GM23248 (cell line): Measurements from ENCODE around the gene EXOG. TPM values are rescaled to one million over a fixed set of nuclear protein-coding genes. Genes with fewer than 3 reads are reported as not detected.

Experiments used
- DNase-seq: peaks from one replicate; pipeline ENCODE4 v3.0.0-alpha.2; 2015
- H2AFZ ChIP-seq: fragments of 200-600 bp; sonication (generic); 2 replicates; pipeline ENCODE4 v1.6.1; 2016; ENCODE audit warnings: antibody characterized with exemption
- H3F3A ChIP-seq: fragments of 200-600 bp; sonication (generic); 2 replicates; pipeline ENCODE4 v1.6.1; 2016; ENCODE audit warnings: mild to moderate bottlenecking, antibody characterized with exemption, mixed run types; ENCODE audit not compliant: insufficient read depth
- H3K27ac ChIP-seq: fragments of 200-600 bp; sonication (generic); 2 replicates; pipeline ENCODE4 v1.5.1; 2016; ENCODE audit warnings: mild to moderate bottlenecking
- H3K27me3 ChIP-seq: fragments of 200-600 bp; sonication (generic); replicated peaks from 2 replicates; pipeline ENCODE4 v1.6.1; 2016; ENCODE audit warnings: mild to moderate bottlenecking; ENCODE audit not compliant: insufficient read depth
- H3K36me3 ChIP-seq: fragments of 200-600 bp; sonication (generic); 2 replicates; pipeline ENCODE4 v1.6.1; 2016; ENCODE audit warnings: low read depth, mild to moderate bottlenecking
- H3K4me1 ChIP-seq: fragments of 200-600 bp; sonication (generic); 2 replicates; pipeline ENCODE4 v1.6.1; 2016; ENCODE audit warnings: mild to moderate bottlenecking; ENCODE audit not compliant: insufficient read depth
- H3K4me2 ChIP-seq: fragments of 200-600 bp; sonication (generic); one replicate; pipeline ENCODE4 v1.6.1; 2016; ENCODE audit warnings: mild to moderate bottlenecking; ENCODE audit not compliant: unreplicated experiment
- H3K4me3 ChIP-seq: fragments of 200-600 bp; sonication (generic); 2 replicates; pipeline ENCODE4 v1.5.1; 2016; ENCODE audit warnings: mild to moderate bottlenecking
- H3K79me2 ChIP-seq: fragments of 200-600 bp; sonication (generic); 2 replicates; pipeline ENCODE4 v1.6.1; 2016; ENCODE audit warnings: mild to moderate bottlenecking; ENCODE audit not compliant: insufficient read depth
- H3K9ac ChIP-seq: fragments of 200-600 bp; sonication (generic); 2 replicates; pipeline ENCODE4 v1.6.1; 2016; ENCODE audit warnings: mild to moderate bottlenecking
- H3K9me2 ChIP-seq: fragments of 200-600 bp; sonication (generic); 2 replicates; pipeline ENCODE4 v1.6.1; 2016; ENCODE audit warnings: mixed run types, mild to moderate bottlenecking, moderate library complexity; ENCODE audit not compliant: insufficient read depth
- H3K9me3 ChIP-seq: fragments of 200-600 bp; sonication (generic); one replicate; pipeline ENCODE4 v1.6.1; 2017; ENCODE audit warnings: low read depth
- H4K20me1 ChIP-seq: fragments of 200-600 bp; sonication (generic); 2 replicates; pipeline ENCODE4 v1.6.0; 2016; ENCODE audit not compliant: insufficient read depth
- EZH2 ChIP-seq: fragments of 200-600 bp; sonication (generic); IDR thresholded peaks from 2 replicates; pipeline ENCODE4 v1.6.1; 2018; ENCODE audit warnings: antibody characterized with exemption, mild to moderate bottlenecking; ENCODE audit not compliant: insufficient read depth, poor library complexity, severe bottlenecking
- EZH2phosphoT487 ChIP-seq: fragments of 200-600 bp; sonication (generic); IDR thresholded peaks from 2 replicates; pipeline ENCODE4 v1.6.1; 2018; ENCODE audit warnings: antibody characterized with exemption, moderate library complexity, mild to moderate bottlenecking, low read depth; ENCODE audit not compliant: insufficient read depth
- WGBS, 2 experiments: methylation state at CpG; one replicate each; pipeline ENCODE4 v1.1.6; 2015 to 2017; ENCODE audit warnings: low lambda C conversion rate in 2 of 2, low coverage in 1 of 2; ENCODE audit errors: missing lambda C conversion rate in 2 of 2; 5-methylcytosine and 5-hydroxymethylcytosine counted together
- in situ Hi-C: fragments of 300-500 bp; cut with MboI; formaldehyde crosslinking; loops from 2 replicates; pipeline ENCODE4 v1.15.0; 2020
- polyA plus RNA-seq: library from polyadenylated mRNA; unstranded; fragments of >200 nt; fragmentation: Nextera tagmentation; extraction: Ambion mirVana; gene quantifications from 2 replicates; pipeline ENCODE4 v1.2.1, GENCODE V29; 2016
- total RNA-seq: library from RNA; depleted of rRNA; stranded (reverse); fragments of >200 nt; shearing (Covaris generic); gene quantifications from 2 replicates; pipeline ENCODE4 v1.2.3, GENCODE V29; 2014

EXOG gene
- total and polyA plus RNA-seq, 2 experiments from 2014 or later: 6.4 to 8.2 TPM

DNA sequence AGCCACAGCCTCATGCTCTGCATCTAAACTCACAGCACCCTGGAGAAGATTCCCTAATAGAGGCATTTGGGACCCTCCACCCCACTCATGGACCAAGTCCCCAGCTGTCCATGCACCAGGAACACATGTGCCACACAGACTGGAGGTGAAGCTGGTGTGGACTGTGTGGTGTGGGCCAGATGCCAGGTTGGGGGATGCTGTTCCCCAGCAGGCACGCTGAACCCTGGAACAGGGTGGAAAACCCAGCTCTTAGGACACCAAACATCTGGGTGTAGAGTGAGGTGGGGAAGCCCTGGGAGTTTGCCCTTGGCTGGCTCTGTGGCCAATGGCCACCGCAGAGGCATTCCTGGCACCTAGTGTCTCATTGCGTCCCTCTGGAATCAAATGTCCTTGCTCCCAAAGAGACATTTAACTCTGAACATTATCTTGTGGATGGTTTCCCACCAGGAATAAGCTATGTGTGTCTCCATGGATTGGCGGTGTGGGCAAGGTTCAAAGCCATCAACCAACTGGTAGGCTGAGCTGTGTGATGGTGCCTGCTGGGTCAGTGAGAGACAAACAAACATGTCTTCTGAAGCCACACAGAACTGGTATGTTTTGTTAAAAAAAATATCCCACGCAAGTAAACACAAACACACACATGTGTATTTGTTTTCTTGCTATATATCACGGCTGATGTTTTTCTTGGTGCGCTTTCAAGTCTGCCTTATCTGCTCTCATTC is 65.0 kb downstream of the EXOG start:
- TF ChIP-seq EZH2phosphoT487 (no peak), EZH2 (no peak)
- Histone ChIP-seq H3F3A (no peaks in the 10 kb centered on the region), H3K9ac (no peak overlapping the region), H3K4me1 (no peaks in the 10 kb centered on the region), H3K4me3 (no peak overlapping the region), H2AFZ (no peak overlapping the region), H3K27ac (no peak overlapping the region), H3K79me2 (no peaks in the 10 kb centered on the region), H3K9me3 (no peaks in the 10 kb centered on the region), H3K27me3 (peaks cover 5% of the 10 kb centered on the region; the same call in 1 of the 2 replicates), H3K9me2 (no peaks in the 10 kb centered on the region), H3K4me2 (no peak overlapping the region), H3K36me3 (no peaks in the 10 kb centered on the region), H4K20me1 (no peaks in the 10 kb centered on the region)
- WGBS, 2 experiments: 50 to 52% methylated on average over 7 of the region's 7 CpGs
- in situ Hi-C loops: no loop called here
- DNase-seq: no peak

DNA sequence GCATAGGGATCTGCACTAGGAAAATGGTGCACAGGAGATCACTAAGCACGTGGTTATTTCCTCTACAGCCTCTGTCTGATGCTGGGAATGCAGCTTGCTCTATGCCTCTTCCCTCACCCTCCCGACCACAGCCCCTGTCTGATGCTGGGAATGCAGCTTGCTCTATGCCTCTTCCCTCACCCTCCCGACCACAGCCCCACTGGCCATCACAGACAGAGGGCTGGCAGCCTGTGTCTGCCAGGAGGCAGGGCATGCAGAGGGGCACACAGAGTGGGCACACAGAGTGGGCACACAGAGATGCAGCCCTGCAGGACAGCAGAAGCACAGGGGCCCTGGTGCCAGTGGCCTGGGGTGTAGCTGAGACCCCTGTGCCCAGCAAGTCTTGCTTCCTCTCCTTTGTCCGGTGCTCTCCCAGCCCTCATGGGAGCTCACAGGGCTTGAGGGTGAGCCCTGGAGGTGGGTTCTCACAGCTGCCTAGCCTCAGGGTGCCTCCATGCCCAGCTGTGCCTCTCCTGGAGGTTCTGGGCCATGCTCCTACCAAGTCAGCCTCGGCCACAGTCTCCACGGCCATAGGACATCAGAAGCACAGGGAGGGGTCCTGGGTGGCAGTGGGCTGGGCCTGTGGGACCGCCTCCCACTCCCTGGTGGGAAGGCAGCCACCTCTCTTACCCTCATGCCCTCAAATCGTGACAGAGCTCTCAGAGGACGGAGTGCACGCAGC is 65.8 kb downstream of the EXOG start:
- peaks cover 4% of the 10 kb centered on the region; the same call in 1 of the 2 replicates for H3K27me3 ChIP-seq
- TF ChIP-seq EZH2: no peak
- no peak for TF ChIP-seq EZH2phosphoT487
- no peaks in the 10 kb centered on the region for H3K4me1 ChIP-seq
- no peak overlapping the region for H3K9ac ChIP-seq
- H2AFZ ChIP-seq: no peak overlapping the region
- no peak overlapping the region for H3K4me2 ChIP-seq
- no peaks in the 10 kb centered on the region for H3F3A ChIP-seq
- no peak for DNase-seq
- no peaks in the 10 kb centered on the region for H3K9me3 ChIP-seq
- 33% methylated on average over 9 to 10 of the region's 10 CpGs for WGBS, 2 experiments
- no peaks in the 10 kb centered on the region for H4K20me1 ChIP-seq
- H3K4me3 ChIP-seq: no peak overlapping the region
- H3K79me2 ChIP-seq: no peaks in the 10 kb centered on the region
- in situ Hi-C loops: no loop called here
- no peaks in the 10 kb centered on the region for H3K36me3 ChIP-seq
- no peaks in the 10 kb centered on the region for H3K9me2 ChIP-seq
- H3K27ac ChIP-seq: no peak overlapping the region

DNA sequence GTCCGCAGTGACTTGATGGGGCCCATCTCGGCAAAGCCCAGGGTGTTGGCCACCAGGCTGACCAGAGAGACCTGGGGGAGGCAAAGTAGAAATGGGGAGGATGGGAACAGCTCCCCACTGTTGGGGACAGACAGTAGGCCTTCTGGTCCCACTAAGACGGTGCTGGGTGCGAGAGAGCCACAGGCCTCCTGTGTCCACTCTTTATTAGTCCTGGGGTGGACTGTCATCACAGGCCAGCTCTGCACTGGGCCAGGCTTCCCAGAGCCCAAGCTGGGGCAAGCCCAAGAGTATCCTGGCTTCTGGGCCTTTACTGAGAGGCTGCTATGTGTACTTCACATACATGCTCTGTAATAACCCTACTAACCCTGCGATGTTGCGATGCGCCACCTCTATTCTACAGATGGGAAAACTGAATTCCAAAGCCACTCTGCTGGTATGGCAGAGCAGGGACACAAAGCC is 66.4 kb downstream of the EXOG start:
- H3K27ac ChIP-seq: no peak overlapping the region
- no peaks in the 10 kb centered on the region for H4K20me1 ChIP-seq
- no peak overlapping the region for H2AFZ ChIP-seq
- H3K36me3 ChIP-seq: no peaks in the 10 kb centered on the region
- H3K27me3 ChIP-seq: peaks cover 4% of the 10 kb centered on the region; the same call in 1 of the 2 replicates
- no peak for TF ChIP-seq EZH2phosphoT487
- no peaks in the 10 kb centered on the region for H3F3A ChIP-seq
- no peak overlapping the region for H3K9ac ChIP-seq
- H3K4me1 ChIP-seq: no peaks in the 10 kb centered on the region
- H3K9me3 ChIP-seq: no peaks in the 10 kb centered on the region
- 72 to 77% methylated on average over 7 of the region's 7 CpGs for WGBS, 2 experiments
- no peak overlapping the region for H3K4me3 ChIP-seq
- H3K4me2 ChIP-seq: no peak overlapping the region
- DNase-seq: no peak
- H3K9me2 ChIP-seq: no peaks in the 10 kb centered on the region
- H3K79me2 ChIP-seq: no peaks in the 10 kb centered on the region
- in situ Hi-C loops: no loop called here

DNA sequence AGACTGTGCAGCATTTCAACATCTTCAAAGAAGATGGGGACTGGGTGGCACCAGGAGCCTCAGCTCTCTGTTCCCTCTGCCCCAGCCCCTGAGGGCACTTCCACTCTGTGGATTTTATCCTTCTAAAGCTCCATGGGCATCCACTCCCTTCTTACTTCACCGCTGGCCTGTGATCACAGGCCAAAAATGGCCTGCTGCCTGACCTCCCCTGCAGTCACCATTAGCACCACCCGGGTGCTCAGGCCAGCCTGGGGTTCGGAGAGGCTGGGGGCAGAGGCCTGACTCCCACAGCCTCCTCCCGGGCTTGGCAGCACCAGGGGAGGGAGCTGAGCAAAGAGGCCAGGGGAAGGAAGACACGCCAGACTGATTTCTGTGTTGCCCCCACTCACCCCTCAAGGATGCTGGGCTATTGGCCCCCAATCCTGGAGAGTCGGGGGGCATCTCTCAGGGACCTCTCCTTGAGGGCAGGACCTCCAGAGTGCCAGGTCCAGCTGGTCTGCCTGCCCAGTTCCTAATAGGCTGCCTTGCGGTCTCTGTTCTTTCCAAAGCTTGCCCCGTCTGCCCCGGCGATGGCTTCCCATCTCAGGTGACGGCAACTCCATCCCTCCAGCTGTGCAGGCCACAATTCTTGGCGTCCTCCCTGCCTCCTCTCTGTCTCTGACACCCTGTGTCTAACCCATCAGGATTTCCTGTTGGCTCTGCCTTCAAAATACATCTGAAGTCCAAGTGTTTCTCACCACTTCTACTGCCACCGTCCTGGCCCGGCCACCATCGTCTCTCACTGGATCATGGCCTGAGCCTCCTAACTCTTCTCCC is 67.1 kb downstream of the EXOG start:
- no peak for TF ChIP-seq EZH2
- TF ChIP-seq EZH2phosphoT487: no peak
- in situ Hi-C loops: no loop called here
- Histone ChIP-seq H3K4me2 (no peak overlapping the region), H3K4me3 (no peak overlapping the region), H3K9ac (no peak overlapping the region), H3K9me3 (no peaks in the 10 kb centered on the region), H2AFZ (no peak overlapping the region), H3K4me1 (no peaks in the 10 kb centered on the region), H3K79me2 (no peaks in the 10 kb centered on the region), H3K9me2 (no peaks in the 10 kb centered on the region), H4K20me1 (no peaks in the 10 kb centered on the region), H3K27ac (no peak overlapping the region), H3K36me3 (no peaks in the 10 kb centered on the region), H3K27me3 (peaks cover 4% of the 10 kb centered on the region; the same call in 1 of the 2 replicates), H3F3A (no peaks in the 10 kb centered on the region)
- 39 to 42% methylated on average over 15 of the region's 15 CpGs for WGBS, 2 experiments
- no peak for DNase-seq
